ENCODE results near the gene HIPK3.
A peak's percentile ranks its signal among the peaks of the same experiment; 100 is the strongest.

Gene HIPK3

GRCh38 chr11:33256031-33256812, 959 bp upstream of the HIPK3 start:
- H3K27ac ChIP-seq (ENCODE audit: low read depth, low read length) = peak overlapping the region; percentile 100
- WGBS (ENCODE audit: extremely low coverage, insufficient coverage, insufficient read length) = no CpG with 5 or more reads among the region's 12 CpGs
- H2AK5ac ChIP-seq (ENCODE audit: low read length) = no peak overlapping the region
- no peak overlapping the region for H3K18ac ChIP-seq (ENCODE audit: low read length)
- H3K4me2 ChIP-seq (ENCODE audit: low read length) = peak overlapping the region; percentile 99
- H4K91ac ChIP-seq (ENCODE audit: low read depth, low read length) = no peak overlapping the region
- no peak overlapping the region for H3K14ac ChIP-seq (ENCODE audit: low read length)
- no peak overlapping the region for H4K8ac ChIP-seq (ENCODE audit: low read depth, low read length)
- H3K4ac ChIP-seq (ENCODE audit: low read depth, low read length) = no peak overlapping the region
- H3K4me3 ChIP-seq (ENCODE audit: low read depth, low read length) = no peak overlapping the region
- H2BK5ac ChIP-seq (ENCODE audit: low read depth, low read length, poor library complexity) = no peak overlapping the region
- H3K4me1 ChIP-seq (ENCODE audit: control insufficient read depth in 1 of 2, insufficient read depth in 2 of 2, low read length in 2 of 2) = no peaks in the 10 kb centered on the region
- no peak overlapping the region for H3K23ac ChIP-seq (ENCODE audit: low read length)
- H4K12ac ChIP-seq (ENCODE audit: low read depth, low read length) = no peak overlapping the region
- no peak overlapping the region for H2BK12ac ChIP-seq (ENCODE audit: low read length)
- no peaks in the 10 kb centered on the region for H3K27me3 ChIP-seq (ENCODE audit: insufficient read depth, low read length)
- peaks cover 11% of the 10 kb centered on the region for H3K79me2 ChIP-seq (ENCODE audit: control insufficient read depth, insufficient read depth, low read length, poor library complexity)
- H3K36me3 ChIP-seq (ENCODE audit: control insufficient read depth in 1 of 2, insufficient read depth in 2 of 2, low read length in 2 of 2) = no peaks in the 10 kb centered on the region
- H3K9me3 ChIP-seq (ENCODE audit: insufficient read depth, low read depth, low read length) = no peaks in the 10 kb centered on the region
- peak in 1 of 2 donors; percentile 53 for DNase-seq
- H3K9ac ChIP-seq (ENCODE audit: low read length) = no peak overlapping the region
- no peak overlapping the region for H2BK120ac ChIP-seq (ENCODE audit: insufficient read depth, low read length, poor library complexity)
- H3K79me1 ChIP-seq (ENCODE audit: low read length) = peaks cover 16% of the 10 kb centered on the region
- no peak overlapping the region for H2AFZ ChIP-seq (ENCODE audit: insufficient read depth, low read length, poor library complexity)

GRCh38 chr11:33256813-33257159, 395 bp upstream of the HIPK3 start:
- no peaks in the 10 kb centered on the region for H3K9me3 ChIP-seq (ENCODE audit: insufficient read depth, low read depth, low read length)
- H3K9ac ChIP-seq (ENCODE audit: low read length) = peak overlapping the region; percentile 83
- H3K36me3 ChIP-seq (ENCODE audit: control insufficient read depth in 1 of 2, insufficient read depth in 2 of 2, low read length in 2 of 2) = no peaks in the 10 kb centered on the region
- WGBS (ENCODE audit: extremely low coverage, insufficient coverage, insufficient read length) = no CpG with 5 or more reads among the region's 16 CpGs
- no peak overlapping the region for H2BK12ac ChIP-seq (ENCODE audit: low read length)
- H3K23ac ChIP-seq (ENCODE audit: low read length) = no peak overlapping the region
- H3K14ac ChIP-seq (ENCODE audit: low read length) = peak overlapping the region; percentile 31
- H4K91ac ChIP-seq (ENCODE audit: low read depth, low read length) = peak overlapping the region; percentile 9
- peak overlapping the region; percentile 99 for H3K4me2 ChIP-seq (ENCODE audit: low read length)
- H2BK5ac ChIP-seq (ENCODE audit: low read depth, low read length, poor library complexity) = no peak overlapping the region
- H2AK5ac ChIP-seq (ENCODE audit: low read length) = no peak overlapping the region
- H3K4ac ChIP-seq (ENCODE audit: low read depth, low read length) = peak overlapping the region; percentile 49
- H3K27me3 ChIP-seq (ENCODE audit: insufficient read depth, low read length) = no peaks in the 10 kb centered on the region
- DNase-seq = no peak
- no peak overlapping the region for H2BK120ac ChIP-seq (ENCODE audit: insufficient read depth, low read length, poor library complexity)
- H3K79me1 ChIP-seq (ENCODE audit: low read length) = peaks cover 16% of the 10 kb centered on the region
- no peaks in the 10 kb centered on the region for H3K4me1 ChIP-seq (ENCODE audit: control insufficient read depth in 1 of 2, insufficient read depth in 2 of 2, low read length in 2 of 2)
- peak overlapping the region; percentile 32 for H4K12ac ChIP-seq (ENCODE audit: low read depth, low read length)
- peaks cover 11% of the 10 kb centered on the region for H3K79me2 ChIP-seq (ENCODE audit: control insufficient read depth, insufficient read depth, low read length, poor library complexity)
- H2AFZ ChIP-seq (ENCODE audit: insufficient read depth, low read length, poor library complexity) = peak overlapping the region; percentile 84
- H3K4me3 ChIP-seq (ENCODE audit: low read depth, low read length) = peak overlapping the region; percentile 81
- peak overlapping the region; percentile 85 for H4K8ac ChIP-seq (ENCODE audit: low read depth, low read length)
- peak overlapping the region; percentile 100 for H3K27ac ChIP-seq (ENCODE audit: low read depth, low read length)
- H3K18ac ChIP-seq (ENCODE audit: low read length) = no peak overlapping the region

- peak overlapping the region; percentile 65 for H2BK12ac ChIP-seq (ENCODE audit: low read length)
- WGBS (ENCODE audit: extremely low coverage, insufficient coverage, insufficient read length) = no CpG with 5 or more reads among the region's 83 CpGs
These were observed 883 bp downstream of the HIPK3 start for GRCh38 chr11:33257897-33258630.

GRCh38 chr11:33258631-33259205, 1.5 kb downstream of the HIPK3 start:
- Histone ChIP-seq H2BK5ac (ENCODE audit: low read depth, low read length, poor library complexity) (no peak overlapping the region), H3K18ac (ENCODE audit: low read length) (peak overlapping the region; percentile 97), H3K23ac (ENCODE audit: low read length) (no peak overlapping the region), H3K4me1 (ENCODE audit: control insufficient read depth in 1 of 2, insufficient read depth in 2 of 2, low read length in 2 of 2) (peaks cover 0 to 2% of the 10 kb centered on the region in 2 experiments), H3K36me3 (ENCODE audit: control insufficient read depth in 1 of 2, insufficient read depth in 2 of 2, low read length in 2 of 2) (no peaks in the 10 kb centered on the region), H3K4ac (ENCODE audit: low read depth, low read length) (no peak overlapping the region), H3K9me3 (ENCODE audit: insufficient read depth, low read depth, low read length) (no peaks in the 10 kb centered on the region), H3K27me3 (ENCODE audit: insufficient read depth, low read length) (no peaks in the 10 kb centered on the region), H3K79me2 (ENCODE audit: control insufficient read depth, insufficient read depth, low read length, poor library complexity) (peaks cover 18% of the 10 kb centered on the region), H3K4me3 (ENCODE audit: low read depth, low read length) (peak overlapping the region; percentile 95), H3K9ac (ENCODE audit: low read length) (peak overlapping the region; percentile 30), H2AK5ac (ENCODE audit: low read length) (no peak overlapping the region), H3K27ac (ENCODE audit: low read depth, low read length) (peak overlapping the region; percentile 100), H4K12ac (ENCODE audit: low read depth, low read length) (no peak overlapping the region), H3K79me1 (ENCODE audit: low read length) (peaks cover 16% of the 10 kb centered on the region), H3K14ac (ENCODE audit: low read length) (no peak overlapping the region), H2BK120ac (ENCODE audit: insufficient read depth, low read length, poor library complexity) (no peak overlapping the region), H2AFZ (ENCODE audit: insufficient read depth, low read length, poor library complexity) (no peak overlapping the region), H2BK12ac (ENCODE audit: low read length) (no peak overlapping the region), H3K4me2 (ENCODE audit: low read length) (peak overlapping the region; percentile 99), H4K91ac (ENCODE audit: low read depth, low read length) (peak overlapping the region; percentile 100), H4K8ac (ENCODE audit: low read depth, low read length) (no peak overlapping the region)
- WGBS (ENCODE audit: extremely low coverage, insufficient coverage, insufficient read length) = no CpG with 5 or more reads among the region's 14 CpGs
- peak in 1 of 2 donors; percentile 76 for DNase-seq

More at GRCh38 chr11:33257897-33258630, 883 bp downstream of the HIPK3 start:
- Histone ChIP-seq H3K18ac (ENCODE audit: low read length) (peak overlapping the region; percentile 97), H3K79me1 (ENCODE audit: low read length) (peaks cover 16% of the 10 kb centered on the region), H3K27me3 (ENCODE audit: insufficient read depth, low read length) (no peaks in the 10 kb centered on the region), H3K79me2 (ENCODE audit: control insufficient read depth, insufficient read depth, low read length, poor library complexity) (peaks cover 14% of the 10 kb centered on the region), H3K36me3 (ENCODE audit: control insufficient read depth in 1 of 2, insufficient read depth in 2 of 2, low read length in 2 of 2) (no peaks in the 10 kb centered on the region), H2BK120ac (ENCODE audit: insufficient read depth, low read length, poor library complexity) (peak overlapping the region; percentile 100), H4K91ac (ENCODE audit: low read depth, low read length) (peak overlapping the region; percentile 100), H3K9ac (ENCODE audit: low read length) (peak overlapping the region; percentile 96), H4K12ac (ENCODE audit: low read depth, low read length) (peak overlapping the region; percentile 100), H3K4me1 (ENCODE audit: control insufficient read depth in 1 of 2, insufficient read depth in 2 of 2, low read length in 2 of 2) (no peaks in the 10 kb centered on the region), H2AFZ (ENCODE audit: insufficient read depth, low read length, poor library complexity) (peak overlapping the region; percentile 100), H3K27ac (ENCODE audit: low read depth, low read length) (peak overlapping the region; percentile 100), H3K9me3 (ENCODE audit: insufficient read depth, low read depth, low read length) (no peaks in the 10 kb centered on the region), H3K23ac (ENCODE audit: low read length) (no peak overlapping the region), H4K8ac (ENCODE audit: low read depth, low read length) (peak overlapping the region; percentile 98), H2AK5ac (ENCODE audit: low read length) (peak overlapping the region; percentile 100), H3K4me3 (ENCODE audit: low read depth, low read length) (peak overlapping the region; percentile 95), H3K4ac (ENCODE audit: low read depth, low read length) (peak overlapping the region; percentile 91), H3K14ac (ENCODE audit: low read length) (peak overlapping the region; percentile 100), H3K4me2 (ENCODE audit: low read length) (peak overlapping the region; percentile 99), H2BK5ac (ENCODE audit: low read depth, low read length, poor library complexity) (peak overlapping the region; percentile 99)
- DNase-seq = peak; percentile 69 to 72
